AG04450 (cell line): ENCODE measurements around the gene MED7. TPM values are rescaled to one million over a fixed set of nuclear protein-coding genes. Genes with fewer than 3 reads are reported as not detected.

Source experiments
- CTCF ChIA-PET: fragments of 300-600, 350-600 bp; formaldehyde crosslinking; extraction: SDS; loops from one replicate; lab custom pipeline; 2022; ENCODE audit warnings: antibody characterized with exemption, inconsistent platforms; lab: Charles Lee
- POLR2A ChIA-PET: fragments of 350-600 bp; formaldehyde crosslinking; extraction: SDS; loops from one replicate; lab custom pipeline; 2021; ENCODE audit warnings: antibody characterized with exemption, inconsistent platforms; lab: Yijun Ruan, JAX
- DNase-seq: peaks from one replicate; pipeline ENCODE4 v3.0.0-alpha.2; 2011; ENCODE audit warnings: low read depth, low spot score
- H3K27ac ChIP-seq: one replicate; pipeline ENCODE4 v1.5.1; 2012; ENCODE audit warnings: low read depth, low read length, control low read depth
- H3K27me3 ChIP-seq: one replicate; pipeline ENCODE4 v1.6.0; 2012; ENCODE audit warnings: low read length; ENCODE audit not compliant: control insufficient read depth, insufficient read depth
- H3K4me3 ChIP-seq: 2 replicates; pipeline ENCODE4 v1.5.1; 2011; ENCODE audit warnings: mild to moderate bottlenecking, low read depth, low read length, control low read depth
- H3K9me3 ChIP-seq: 2 replicates; pipeline ENCODE4 v1.5.1; 2012; ENCODE audit warnings: low read length; ENCODE audit not compliant: control insufficient read depth, insufficient read depth
- CTCF ChIP-seq: IDR thresholded peaks from 2 replicates; pipeline ENCODE4 v1.5.1; 2011; ENCODE audit warnings: low read depth, low read length, control low read depth, inconsistent platforms
- polyA plus RNA-seq: library from polyadenylated mRNA; depleted of rRNA; stranded (reverse); fragments of >200 nt; gene quantifications from 2 replicates; pipeline ENCODE4 v1.2.3, GENCODE V29; 2011

Gene MED7
- polyA plus RNA-seq, 1 experiment = 16.4 TPM

GRCh38 chr5:157178966-157179365 lies 36.3 kb upstream of the MED7 start:
- no peak overlapping the region for H3K27ac ChIP-seq
- ChIA-PET CTCF (no interaction called here), POLR2A (no interaction called here)
- no peak overlapping the region for H3K4me3 ChIP-seq
- no peak for DNase-seq
- no peaks in the 10 kb centered on the region for H3K27me3 ChIP-seq
- no peak for TF ChIP-seq CTCF
- H3K9me3 ChIP-seq = no peaks in the 10 kb centered on the region

- Histone ChIP-seq H3K9me3 (no peaks in the 10 kb centered on the region), H3K27me3 (no peaks in the 10 kb centered on the region), H3K4me3 (no peak overlapping the region), H3K27ac (no peak overlapping the region)
- ChIA-PET CTCF (interaction anchor here (0.6 kb wide), 1 partner anchor 418 kb away, joined by 6 read pairs; no protein-coding TSS in a partner anchor), POLR2A (no interaction called here)
- no peak for DNase-seq
- no peak for TF ChIP-seq CTCF
These were observed 35.3 kb upstream of the MED7 start for GRCh38 chr5:157177953-157178352.

- DNase-seq = no peak
- ChIA-PET POLR2A (no interaction called here), CTCF (interaction anchor here (1.6 kb wide), 1 partner anchor 26 kb away, joined by 6 read pairs; no protein-coding TSS in a partner anchor)
- no peak for TF ChIP-seq CTCF
- H3K27me3 ChIP-seq = no peaks in the 10 kb centered on the region
- H3K9me3 ChIP-seq = no peaks in the 10 kb centered on the region
- H3K27ac ChIP-seq = no peak overlapping the region
- no peak overlapping the region for H3K4me3 ChIP-seq
These were observed 32.5 kb upstream of the MED7 start for GRCh38 chr5:157175071-157175612.

GRCh38 chr5:157172403-157172802 lies 29.7 kb upstream of the MED7 start:
- no peaks in the 10 kb centered on the region for H3K9me3 ChIP-seq
- H3K27me3 ChIP-seq = no peaks in the 10 kb centered on the region
- CTCF ChIA-PET = no interaction called here
- DNase-seq = no peak
- no peak overlapping the region for H3K27ac ChIP-seq
- no peak for TF ChIP-seq CTCF
- POLR2A ChIA-PET = no interaction called here
- H3K4me3 ChIP-seq = no peak overlapping the region

- ChIA-PET CTCF (interaction anchor here (0.5 kb wide), 1 partner anchor 108 kb away, joined by 3 read pairs; no protein-coding TSS in a partner anchor), POLR2A (no interaction called here)
- Histone ChIP-seq H3K4me3 (no peak overlapping the region), H3K27ac (no peak overlapping the region), H3K9me3 (no peaks in the 10 kb centered on the region), H3K27me3 (peaks cover 2% of the 10 kb centered on the region)
- DNase-seq = no peak
- no peak for TF ChIP-seq CTCF
These were observed 25.6 kb upstream of the MED7 start for GRCh38 chr5:157168286-157168685.
